Amniotic epithelial cell (primary cell): ENCODE measurements around the gene RERE.

Experiments
- DNase-seq: peaks from one replicate; pipeline ENCODE4 v3.0.0-alpha.2; 2010; ENCODE audit warnings: low read depth

RERE gene

DNA sequence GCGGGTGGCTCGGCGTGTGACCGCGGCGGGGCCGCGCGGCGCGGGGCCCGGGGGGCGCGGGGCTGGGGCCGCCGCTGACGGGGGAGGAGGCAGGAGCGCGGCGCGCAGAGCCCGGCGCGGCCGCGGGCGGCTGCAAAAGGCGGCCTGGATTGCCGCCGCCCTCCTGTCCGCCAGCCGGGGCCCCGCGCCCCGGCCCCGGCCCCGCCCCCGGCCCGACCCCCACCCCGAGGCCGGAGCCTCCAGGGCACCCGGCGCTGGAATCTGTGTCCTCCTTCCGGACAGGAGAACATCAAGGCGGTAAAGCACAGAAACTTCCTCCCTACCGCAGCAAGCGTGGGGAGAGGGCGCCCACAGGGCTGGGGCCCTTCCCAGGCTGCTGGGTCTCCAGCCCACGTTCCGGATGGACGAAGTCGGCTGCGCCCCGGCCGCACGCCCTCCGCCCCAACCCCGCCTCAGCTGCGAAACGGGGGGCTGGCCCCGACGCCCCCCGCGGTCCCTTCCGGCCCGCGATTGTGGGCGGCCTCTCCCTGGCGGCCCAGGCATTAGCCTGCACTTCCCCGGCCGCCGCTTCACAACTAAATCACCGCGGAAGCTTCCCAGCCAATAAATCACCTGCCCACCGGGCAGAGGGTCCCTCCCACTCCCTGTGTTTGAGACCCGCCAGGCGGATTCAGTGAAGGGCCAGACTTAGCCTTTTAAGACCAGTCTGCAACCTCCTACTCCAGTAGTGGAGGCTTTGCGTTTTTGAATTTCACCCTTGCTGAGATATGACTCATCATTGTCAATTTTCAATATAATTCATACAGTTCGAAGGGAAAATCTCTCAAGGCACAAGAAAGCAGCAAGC lies 393.5 kb downstream of the RERE start:
- peak; percentile 66 for DNase-seq

DNA sequence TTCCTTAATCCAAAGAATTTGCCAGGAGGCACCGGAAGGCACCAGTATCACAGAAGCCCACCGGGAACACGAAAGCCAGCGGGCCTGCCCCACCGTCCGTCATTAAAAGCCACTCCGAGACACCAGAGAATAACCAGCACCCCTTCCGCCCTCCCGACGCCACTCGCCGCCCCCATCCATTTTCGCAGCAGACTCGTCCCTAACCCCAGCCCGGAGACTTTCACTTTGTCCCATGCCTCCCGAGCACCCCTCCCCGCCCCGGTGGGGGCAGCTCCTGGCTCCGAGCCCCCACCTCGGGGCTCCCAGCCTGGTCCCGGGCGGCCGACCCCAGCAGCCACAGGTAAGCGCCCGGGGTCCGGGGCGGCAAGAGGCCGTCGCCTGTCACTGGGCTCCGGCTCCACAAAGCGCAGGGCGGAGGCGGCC lies 394.2 kb downstream of the RERE start:
- DNase-seq, result no peak

GRCh38 chr1:8422510-8423268 lies 394.8 kb downstream of the RERE start:
- peak; percentile 44 for DNase-seq

GRCh38 chr1:8421721-8422120 lies 395.7 kb downstream of the RERE start:
- DNase-seq, result no peak

DNA sequence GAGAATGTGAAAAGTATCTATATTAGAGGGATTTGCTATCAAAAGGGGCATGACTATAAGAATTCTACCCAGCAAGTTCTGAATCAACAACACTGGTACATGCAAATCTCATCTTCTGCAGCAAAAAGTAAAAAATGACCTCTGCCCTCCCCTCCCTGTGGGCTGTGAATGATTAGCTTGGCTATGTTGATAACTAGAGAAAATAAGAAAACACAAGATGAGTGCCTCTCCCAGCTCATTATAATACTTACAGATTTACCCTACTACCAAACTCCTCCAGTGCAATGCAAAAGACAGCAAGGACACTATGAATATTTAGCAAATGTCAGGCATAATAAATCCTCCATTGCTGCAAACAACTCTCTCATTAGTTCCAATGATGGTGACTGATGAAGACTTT lies 397.1 kb downstream of the RERE start:
- DNase-seq, result no peak

GRCh38 chr1:8419861-8420260 lies 397.6 kb downstream of the RERE start:
- no peak for DNase-seq

DNA sequence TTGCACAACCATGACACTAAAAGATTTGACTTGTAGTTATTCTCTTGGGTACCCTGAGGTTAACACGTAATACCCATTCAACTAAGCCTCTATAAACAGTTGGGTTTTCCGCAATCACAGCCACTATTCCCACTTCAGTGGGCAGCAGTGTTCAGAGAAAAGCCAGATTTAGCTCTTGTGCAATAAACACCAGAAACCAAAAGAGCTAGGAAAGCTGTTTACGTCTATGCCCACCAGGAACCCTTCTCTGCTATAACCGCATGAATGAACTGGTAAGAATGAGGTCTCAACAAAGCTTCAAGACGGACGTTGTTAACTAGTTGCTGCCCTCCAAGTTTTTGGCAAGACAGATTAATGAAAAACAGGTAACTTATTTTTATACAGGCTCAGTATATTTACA lies 398.3 kb downstream of the RERE start:
- DNase-seq, result peak; percentile 97

- no peak for DNase-seq
Measured at GRCh38 chr1:8418301-8418700, 399.1 kb downstream of the RERE start.

DNA sequence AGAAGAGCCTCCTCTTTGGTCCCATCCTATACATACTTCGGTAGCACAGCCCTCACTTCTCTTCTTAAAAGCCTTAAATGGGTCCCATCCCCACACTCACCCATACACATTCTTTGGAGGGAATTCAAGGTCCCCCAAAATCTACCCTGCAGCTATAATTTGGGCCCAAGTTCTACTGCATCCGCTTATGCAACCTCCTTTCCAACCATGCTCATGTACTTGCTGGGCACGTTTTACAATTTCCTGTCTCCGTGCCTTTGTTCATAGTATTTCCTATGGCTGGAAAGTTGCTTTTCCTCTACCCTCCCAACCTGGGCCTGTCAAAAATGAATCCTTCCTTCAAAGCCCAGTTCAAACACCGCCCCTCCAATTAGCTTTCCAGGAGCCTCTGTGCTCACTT lies 399.8 kb downstream of the RERE start:
- DNase-seq, result no peak

DNA sequence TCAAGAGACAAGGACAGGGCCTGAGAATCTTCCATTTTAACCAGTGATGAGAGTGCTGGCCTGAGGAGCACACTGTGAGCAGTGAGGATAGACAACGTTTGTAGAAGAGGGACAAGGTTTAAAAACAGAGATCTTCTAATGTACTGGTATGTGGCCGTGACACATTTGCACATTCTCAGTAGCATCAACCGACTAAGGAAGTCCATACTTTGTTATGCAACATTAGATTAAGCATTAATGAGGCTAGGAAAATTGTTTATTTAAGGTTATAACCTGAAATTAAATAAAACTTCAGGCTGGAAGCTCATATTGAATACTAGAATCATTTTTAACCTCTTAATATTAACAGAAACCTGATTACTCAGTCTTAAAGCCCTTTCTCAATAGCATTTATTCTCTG lies 400.6 kb downstream of the RERE start:
- no peak for DNase-seq

DNA sequence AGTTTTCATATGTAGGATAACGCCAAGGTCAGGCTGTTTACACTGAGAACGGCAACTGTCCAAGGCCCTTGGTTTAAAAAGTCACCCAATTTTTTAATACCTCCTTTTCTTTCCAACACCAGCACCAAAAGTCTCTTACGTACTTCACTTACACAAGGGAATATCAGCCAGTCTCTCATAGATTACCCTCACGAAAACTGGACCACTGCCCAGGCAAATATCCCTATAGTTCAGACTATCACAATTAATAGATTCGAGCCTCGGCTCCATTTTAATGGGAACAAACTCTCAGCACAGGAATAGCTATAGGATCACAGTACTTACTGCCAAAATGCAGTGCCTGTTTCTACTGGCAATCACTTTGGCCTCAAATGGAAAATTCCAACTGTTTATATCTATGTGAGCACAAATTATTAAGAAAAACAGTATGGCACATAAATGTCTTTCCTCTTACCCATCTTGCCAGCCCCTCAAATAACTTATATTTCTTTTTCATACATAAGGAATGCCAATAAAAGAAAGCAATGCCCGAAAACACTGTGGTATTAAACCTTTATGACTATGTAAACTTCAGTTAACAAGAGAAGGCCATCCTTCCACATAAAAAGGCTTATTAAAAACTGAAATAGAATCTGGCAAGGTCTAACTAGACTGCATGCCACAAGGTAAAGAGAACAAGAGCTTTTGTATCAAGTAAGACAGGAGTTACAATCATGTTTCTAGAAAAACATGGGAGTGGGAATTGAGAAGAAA lies 401.7 kb downstream of the RERE start:
- DNase-seq, result no peak

GRCh38 chr1:8412183-8412831 lies 405.1 kb downstream of the RERE start:
- peak; percentile 95 for DNase-seq

DNA sequence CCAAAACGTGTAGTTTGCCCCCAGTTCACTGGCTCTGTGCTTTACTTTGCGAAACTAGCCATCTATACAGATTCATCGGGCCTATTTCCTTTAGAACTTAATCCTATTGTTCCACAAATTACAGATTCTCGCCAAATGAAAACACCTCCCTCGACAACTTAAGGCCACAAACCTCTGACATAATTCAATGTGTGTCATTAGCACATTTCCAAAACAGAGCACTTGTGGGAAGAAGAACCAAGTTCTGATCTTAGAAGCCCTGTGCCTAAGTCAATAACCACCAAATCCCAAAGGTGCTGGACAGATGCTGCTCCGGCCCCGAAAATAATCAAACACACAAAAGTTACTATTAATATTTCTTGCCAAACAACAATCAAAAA lies 405.6 kb downstream of the RERE start:
- no peak for DNase-seq

GRCh38 chr1:8410791-8411190 lies 406.6 kb downstream of the RERE start:
- DNase-seq, result no peak

DNA sequence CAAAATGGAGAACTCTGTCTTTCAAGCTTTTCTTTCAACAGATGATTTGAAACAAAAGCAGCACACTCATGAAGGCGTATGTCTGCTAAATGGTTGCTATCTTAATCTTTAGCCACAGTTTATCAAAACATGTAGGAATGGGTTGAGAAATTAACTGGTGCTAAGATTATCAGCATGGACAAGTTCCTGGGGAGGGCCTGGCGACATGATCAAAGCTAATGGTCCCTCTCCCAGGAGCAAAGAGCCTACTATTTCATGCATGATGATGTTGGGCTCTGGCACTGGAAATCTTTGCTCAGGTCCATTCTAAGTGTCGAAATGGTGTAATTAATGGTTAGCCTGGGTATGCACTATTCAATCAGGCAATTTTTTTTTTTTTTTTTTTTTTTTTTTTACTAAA lies 407.8 kb downstream of the RERE start:
- no peak for DNase-seq

- peak; percentile 83 for DNase-seq
Measured at GRCh38 chr1:8409106-8409505, 408.3 kb downstream of the RERE start.

DNA sequence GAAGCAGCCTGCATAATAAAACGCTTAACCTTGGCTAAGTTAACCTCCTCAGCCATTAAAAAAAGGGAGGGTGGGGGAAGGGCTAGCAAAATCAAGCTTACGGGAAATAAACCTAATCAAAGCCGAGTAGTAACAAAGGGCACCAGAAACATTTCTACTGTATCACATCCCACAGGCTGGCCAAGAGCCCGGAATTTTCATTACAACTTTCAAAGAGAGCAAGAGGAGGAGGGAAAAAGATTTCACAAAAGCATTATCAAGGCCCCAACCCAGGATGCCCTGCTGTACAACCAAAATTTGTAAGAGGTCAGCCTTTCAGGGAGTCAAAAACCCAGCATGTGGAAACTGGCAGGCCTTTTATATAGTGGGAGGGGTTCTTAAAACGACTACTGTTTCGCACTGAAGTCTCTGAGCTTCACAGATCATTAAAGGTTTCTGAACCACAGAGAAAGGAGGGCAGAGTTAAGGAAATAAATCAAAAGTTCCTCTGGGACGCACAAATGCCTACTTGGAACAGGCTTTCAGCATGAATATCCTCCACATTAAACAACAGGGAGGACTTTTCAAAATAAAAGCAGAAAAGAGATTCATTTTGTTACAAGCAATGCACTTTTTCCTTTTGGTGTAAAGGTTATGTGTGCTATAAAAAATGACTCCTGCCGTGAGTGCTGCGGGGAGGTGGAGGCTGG lies 409.1 kb downstream of the RERE start:
- peak; percentile 91 for DNase-seq

GRCh38 chr1:8407652-8408051 lies 409.8 kb downstream of the RERE start:
- DNase-seq, result no peak

- DNase-seq, result no peak
Measured at GRCh38 chr1:8406960-8407359, 410.5 kb downstream of the RERE start.

- no peak for DNase-seq
Measured at GRCh38 chr1:8406011-8406410, 411.4 kb downstream of the RERE start.
